Upper lobe of right lung (tissue), 1 donor: Measurements from ENCODE around the gene FURIN. TPM values are rescaled to one million over a fixed set of nuclear protein-coding genes. Genes with fewer than 3 reads are reported as not detected.

Experiments used
- ATAC-seq: fragments of 200-7000 bp; cut with Tn5 transposase; one replicate; pipeline ENCODE4 v1.9.1; 2020; ENCODE audit warnings: mild to moderate bottlenecking, moderate library complexity
- DNase-seq: peaks from one replicate; pipeline ENCODE4 v3.0.0-alpha.2; 2020
- H3K27ac ChIP-seq: fragments of 200-600 bp; one replicate; pipeline ENCODE4 v1.8.0; 2022
- H3K27me3 ChIP-seq: fragments of 200-600 bp; one replicate; pipeline ENCODE4 v1.8.0; 2022; ENCODE audit warnings: mild to moderate bottlenecking
- H3K36me3 ChIP-seq: fragments of 200-600 bp; one replicate; pipeline ENCODE4 v1.8.0; 2022
- H3K4me1 ChIP-seq: fragments of 200-600 bp; one replicate; pipeline ENCODE4 v1.8.0; 2022
- H3K4me3 ChIP-seq: fragments of 200-600 bp; one replicate; pipeline ENCODE4 v1.8.0; 2022; ENCODE audit warnings: mild to moderate bottlenecking
- H3K9me3 ChIP-seq: fragments of 200-600 bp; one replicate; pipeline ENCODE4 v1.8.0; 2022
- CTCF ChIP-seq: fragments of 200-600 bp; IDR thresholded peaks from one replicate; pipeline ENCODE4 v1.8.0; 2022; ENCODE audit warnings: antibody characterized with exemption
- intact Hi-C: fragments of 100-400 bp; cut with DNase I; formaldehyde crosslinking; loops from one replicate; pipeline ENCODE4 v1.11.0; 2022
- total RNA-seq: library from RNA; stranded (reverse); fragmentation: NEBNext Ultra II Directional; extraction: Animal tissue kit (Norgen Biotek cat#: 25700); gene quantifications from one replicate; pipeline ENCODE4 v1.2.1, GENCODE V29; 2021
- donor health status: DM: no; HTN: yes; CAD: no; lungs with severe emphysema.

FURIN gene
- total RNA-seq, 1 donor from 2014 or later: 104 TPM

DNA sequence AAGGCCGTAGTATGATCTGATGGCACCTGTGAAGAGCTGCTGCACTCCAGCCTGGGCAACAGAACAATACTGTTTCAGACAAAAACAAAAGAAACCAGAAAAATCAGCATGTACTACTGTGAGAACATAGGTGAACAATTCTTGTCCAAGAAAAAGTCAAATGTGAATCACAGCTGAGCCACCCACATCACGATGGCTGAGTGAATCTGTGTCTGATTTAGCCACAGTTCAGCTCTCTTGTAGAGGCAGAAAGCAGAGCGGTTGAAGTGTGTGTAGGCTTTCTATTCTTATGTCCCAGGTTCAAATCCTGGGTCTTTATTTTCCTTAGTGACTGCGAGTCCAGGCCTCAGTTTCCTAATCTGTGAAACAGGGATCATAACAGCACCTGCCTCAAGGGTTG is 4.4 kb upstream of the FURIN start:
- ATAC-seq (no peak), DNase-seq (no peak)
- Histone ChIP-seq H3K9me3 (no peaks in the 10 kb centered on the region), H3K27me3 (no peaks in the 10 kb centered on the region), H3K36me3 (no peaks in the 10 kb centered on the region), H3K27ac (peak overlapping the region; percentile 37), H3K4me3 (no peak overlapping the region), H3K4me1 (peaks cover 14% of the 10 kb centered on the region)
- intact Hi-C loops: no loop called here
- no peak for TF ChIP-seq CTCF

DNA sequence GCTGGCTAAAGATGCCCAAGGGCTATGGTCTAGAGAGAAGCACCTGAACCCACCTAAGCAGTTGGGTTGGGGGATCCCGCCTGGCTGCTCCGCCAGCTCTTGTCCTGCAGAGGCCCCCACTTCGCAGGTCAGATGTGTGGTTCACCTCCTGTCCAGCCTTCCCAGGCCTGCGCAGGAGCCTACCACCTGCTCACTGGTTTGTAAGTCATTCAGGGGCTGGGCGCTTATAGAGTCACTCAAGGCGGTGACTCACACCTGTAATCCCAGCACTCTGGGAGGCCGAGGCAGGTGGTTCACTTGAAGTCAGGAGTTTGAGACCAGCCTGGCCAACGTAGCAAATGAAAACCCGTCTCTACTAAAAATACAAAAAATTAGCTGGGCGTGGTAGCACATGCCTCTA is 3.9 kb upstream of the FURIN start:
- H3K9me3 ChIP-seq: no peaks in the 10 kb centered on the region
- H3K4me3 ChIP-seq: no peak overlapping the region
- H3K4me1 ChIP-seq: peaks cover 19% of the 10 kb centered on the region
- H3K27ac ChIP-seq: no peak overlapping the region
- no peak for ATAC-seq
- H3K36me3 ChIP-seq: no peaks in the 10 kb centered on the region
- intact Hi-C loops: no loop called here
- no peaks in the 10 kb centered on the region for H3K27me3 ChIP-seq
- DNase-seq: no peak
- TF ChIP-seq CTCF: no peak

- no peaks in the 10 kb centered on the region for H3K9me3 ChIP-seq
- no peaks in the 10 kb centered on the region for H3K36me3 ChIP-seq
- ATAC-seq (no peak), DNase-seq (no peak)
- peaks cover 31% of the 10 kb centered on the region for H3K4me1 ChIP-seq
- TF ChIP-seq CTCF: no peak
- peak overlapping the region; percentile 43 for H3K27ac ChIP-seq
- H3K4me3 ChIP-seq: no peak overlapping the region
- no peaks in the 10 kb centered on the region for H3K27me3 ChIP-seq
- intact Hi-C loops: no loop called here
Observed at GRCh38 chr15:90865702-90866101, 2.7 kb upstream of the FURIN start.

DNA sequence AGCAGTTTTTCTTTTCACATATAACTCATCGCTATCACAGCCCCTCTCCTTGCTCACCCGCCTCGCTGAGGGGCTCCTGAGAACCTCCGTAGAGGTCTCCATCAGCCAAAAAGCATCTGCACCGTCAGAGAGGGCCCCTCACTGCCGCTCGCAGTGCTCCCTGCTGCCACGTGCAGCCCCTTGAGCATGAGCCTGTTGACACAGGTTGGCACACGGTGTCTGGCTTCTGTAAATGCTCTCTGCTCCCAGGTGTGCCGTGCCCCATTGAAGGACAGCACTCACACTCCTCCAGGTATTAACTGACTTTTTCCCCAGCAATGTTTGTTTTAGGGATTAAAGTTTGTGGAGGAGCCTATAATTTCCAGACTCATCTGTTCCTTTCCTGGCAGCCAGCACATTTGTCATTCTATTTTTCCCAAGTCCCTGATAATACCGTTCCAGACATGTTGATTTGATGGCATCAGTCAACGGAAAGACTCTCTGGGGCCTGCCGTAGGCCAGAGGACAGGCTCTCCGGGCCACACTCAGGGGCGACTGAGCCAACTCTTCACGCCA is 2.1 kb upstream of the FURIN start:
- ATAC-seq: peak; percentile 17
- no peak for TF ChIP-seq CTCF
- Histone ChIP-seq H3K27ac (peak overlapping the region; percentile 43), H3K4me1 (peaks cover 31% of the 10 kb centered on the region), H3K9me3 (no peaks in the 10 kb centered on the region), H3K4me3 (no peak overlapping the region), H3K36me3 (no peaks in the 10 kb centered on the region), H3K27me3 (no peaks in the 10 kb centered on the region)
- intact Hi-C loops: no loop called here
- DNase-seq: no peak

- peak overlapping the region; percentile 43 for H3K27ac ChIP-seq
- no peak overlapping the region for H3K4me3 ChIP-seq
- intact Hi-C loops: no loop called here
- H3K27me3 ChIP-seq: no peaks in the 10 kb centered on the region
- H3K9me3 ChIP-seq: no peaks in the 10 kb centered on the region
- ATAC-seq (no peak), DNase-seq (no peak)
- H3K4me1 ChIP-seq: peaks cover 31% of the 10 kb centered on the region
- no peak for TF ChIP-seq CTCF
- H3K36me3 ChIP-seq: no peaks in the 10 kb centered on the region
Observed at GRCh38 chr15:90866800-90867199, 1.6 kb upstream of the FURIN start.

DNA sequence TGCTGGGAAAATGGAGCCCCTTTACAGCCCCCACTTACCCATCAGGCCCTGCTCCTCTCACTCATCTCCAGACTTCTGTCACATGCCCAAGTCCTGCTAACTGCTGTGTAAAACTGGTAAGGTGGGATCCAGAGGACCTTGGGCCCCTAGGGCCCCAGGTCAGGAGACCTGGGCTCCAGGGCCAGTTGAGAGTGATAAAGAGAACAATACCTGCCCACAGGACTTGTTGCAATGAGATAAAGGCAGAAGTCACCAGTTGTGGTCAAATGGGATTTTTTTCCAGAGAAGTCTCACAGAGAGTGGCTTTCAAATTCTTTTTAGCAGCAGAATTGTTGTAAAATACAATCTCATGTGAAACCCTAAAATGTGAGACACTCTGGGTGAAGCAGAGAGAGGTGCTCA is 753 bp downstream of the FURIN start:
- intact Hi-C loops: no loop called here
- peak overlapping the region; percentile 96 for H3K27ac ChIP-seq
- no peak for DNase-seq

More for the DNA sequence above, 753 bp downstream of the FURIN start:
- no peak for TF ChIP-seq CTCF
- Histone ChIP-seq H3K4me1 (peaks cover 49% of the 10 kb centered on the region), H3K27me3 (no peaks in the 10 kb centered on the region), H3K36me3 (no peaks in the 10 kb centered on the region), H3K4me3 (no peak overlapping the region), H3K9me3 (no peaks in the 10 kb centered on the region)
- ATAC-seq: no peak
